Right lobe of liver (tissue), 6 donors: Measurements from ENCODE around the gene PGC. TPM values are rescaled to one million over a fixed set of nuclear protein-coding genes. Genes with fewer than 3 reads are reported as not detected.

ENCODE experiments used
- ATAC-seq, 4 donors: fragments of 200-7000 bp; cut with Tn5 transposase; one replicate each; pipeline ENCODE4 v1.9.1; 2020; ENCODE audit warnings: mild to moderate bottlenecking in 4 of 4, moderate library complexity in 4 of 4
- DNase-seq, 3 donors: peaks; one replicate each; pipeline ENCODE4 v3.0.0-alpha.2; 2020
- H3K27ac ChIP-seq, 3 donors: fragments of 200-600 bp; one replicate each; pipeline ENCODE4 v1.8.0; 2022
- H3K27me3 ChIP-seq, 2 donors: fragments of 200-600 bp; one replicate each; pipeline ENCODE4 v1.8.0; 2022
- H3K36me3 ChIP-seq, 4 donors: fragments of 200-600 bp; sonication (generic) in 1 of 4; one replicate each; pipeline versions ENCODE4 v1.5.1 to v1.8.0; 2017 to 2022; ENCODE audit warnings: control low read depth in 1 of 4
- H3K4me1 ChIP-seq, 4 donors: fragments of 200-600 bp; sonication (generic) in 1 of 4; one replicate each; pipeline versions ENCODE4 v1.5.1 to v1.8.0; 2017 to 2022; ENCODE audit warnings: control low read depth in 1 of 4
- H3K4me3 ChIP-seq, 3 donors: fragments of 200-600 bp; one replicate each; pipeline ENCODE4 v1.8.0; 2022
- H3K9me3 ChIP-seq, 4 donors: fragments of 200-600 bp; sonication (generic) in 1 of 4; one replicate each; pipeline versions ENCODE4 v1.5.1 to v1.8.0; 2017 to 2022; ENCODE audit warnings: control low read depth in 1 of 4
- POLR2A ChIP-seq: fragments of 450-650 bp; IDR thresholded peaks from one replicate; pipeline ENCODE4 v1.6.1; 2017; ENCODE audit warnings: antibody characterized with exemption, mild to moderate bottlenecking
- WGBS: methylation state at CpG from one replicate; pipeline ENCODE4 v1.1.6; 2018; ENCODE audit warnings: low coverage, low lambda C conversion rate; ENCODE audit not compliant: insufficient coverage; ENCODE audit errors: missing lambda C conversion rate; 5-methylcytosine and 5-hydroxymethylcytosine counted together
- intact Hi-C, 2 donors: fragments of 100-400 bp; cut with DNase I; formaldehyde crosslinking; loops; one replicate each; pipeline versions ENCODE4 v1.11.2 to v1.14.1; 2022
- total RNA-seq, 6 experiments: library from RNA; depleted of rRNA in 2 of 6; stranded (reverse); fragments of >200 nt in 2 of 6; fragmentation: NEBNext Ultra II Directional in 3 of 6; extraction: Animal tissue kit (Norgen Biotek cat#: 25700) in 3 of 6; gene quantifications; one replicate each; pipeline versions ENCODE4 v1.1.0 to v1.2.4, GENCODE V29; 2016 to 2023
- TF ChIP-seq, protein P1 (sequence below), 4 donors: fragments of 200-600 bp in 3 of 4; fragments of 450-650 bp in 1 of 4; IDR thresholded peaks; one replicate each; pipeline versions ENCODE4 v1.5.1 to v1.8.0; 2016 to 2022; ENCODE audit warnings: antibody characterized with exemption in 4 of 4, mild to moderate bottlenecking in 2 of 4
- donor health status: DM: no; HTN: yes; CAD: no.
- donor health status: DM: no; HTN: no; CAD: no.
- donor health status: DM: no; HTN: no; CAD: no.
- donor health status: DM: no; HTN: yes; CAD: no.
- donor health status: DM: no; HTN: yes; CAD: no.

Gene PGC
- total RNA-seq, 6 experiments from 2014 or later, result 0.31 TPM; not detected in 5

DNA sequence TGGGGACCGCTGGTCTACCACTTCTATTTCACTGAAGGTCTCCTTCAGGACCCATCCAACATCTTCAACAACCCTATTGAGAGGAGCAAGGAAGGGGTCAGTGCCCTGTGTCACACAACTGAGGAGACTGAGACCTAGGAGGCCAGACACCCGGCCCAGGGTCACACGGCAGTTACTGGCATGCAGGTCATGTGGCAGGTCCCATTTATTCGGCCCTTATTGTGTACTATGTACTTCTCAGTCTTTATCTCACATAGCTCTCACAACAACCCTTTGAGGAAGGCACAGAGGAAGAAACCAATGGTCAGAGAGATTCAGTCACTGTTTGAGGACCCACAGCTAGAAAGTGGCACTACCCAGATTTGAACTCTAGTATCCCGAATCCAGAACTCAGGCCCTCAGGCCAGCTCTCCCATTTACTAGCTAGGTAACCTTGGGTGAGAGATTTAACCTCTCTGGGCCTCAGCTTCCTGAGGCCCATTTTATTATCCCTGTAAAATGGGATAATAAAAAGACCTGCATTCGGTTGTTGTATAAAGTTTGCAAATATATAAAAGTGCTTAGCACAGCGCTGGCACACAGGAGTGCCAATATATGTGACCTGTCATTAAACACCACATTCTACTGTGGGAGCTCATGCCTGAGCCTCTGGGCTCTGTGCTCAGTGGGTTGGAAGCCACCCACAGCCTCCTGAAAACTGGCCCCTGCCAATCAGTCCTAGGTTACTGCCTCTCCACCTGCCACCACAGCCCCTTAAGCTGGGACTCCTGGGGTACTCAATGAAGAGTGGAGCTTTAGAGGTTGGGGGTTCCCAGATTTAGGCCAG, 27.5 kb downstream of the PGC start:
- WGBS, result 72% methylated on average over 5 of the region's 7 CpGs
- no peak for TF ChIP-seq POLR2A
- TF ChIP-seq, protein P1, sequence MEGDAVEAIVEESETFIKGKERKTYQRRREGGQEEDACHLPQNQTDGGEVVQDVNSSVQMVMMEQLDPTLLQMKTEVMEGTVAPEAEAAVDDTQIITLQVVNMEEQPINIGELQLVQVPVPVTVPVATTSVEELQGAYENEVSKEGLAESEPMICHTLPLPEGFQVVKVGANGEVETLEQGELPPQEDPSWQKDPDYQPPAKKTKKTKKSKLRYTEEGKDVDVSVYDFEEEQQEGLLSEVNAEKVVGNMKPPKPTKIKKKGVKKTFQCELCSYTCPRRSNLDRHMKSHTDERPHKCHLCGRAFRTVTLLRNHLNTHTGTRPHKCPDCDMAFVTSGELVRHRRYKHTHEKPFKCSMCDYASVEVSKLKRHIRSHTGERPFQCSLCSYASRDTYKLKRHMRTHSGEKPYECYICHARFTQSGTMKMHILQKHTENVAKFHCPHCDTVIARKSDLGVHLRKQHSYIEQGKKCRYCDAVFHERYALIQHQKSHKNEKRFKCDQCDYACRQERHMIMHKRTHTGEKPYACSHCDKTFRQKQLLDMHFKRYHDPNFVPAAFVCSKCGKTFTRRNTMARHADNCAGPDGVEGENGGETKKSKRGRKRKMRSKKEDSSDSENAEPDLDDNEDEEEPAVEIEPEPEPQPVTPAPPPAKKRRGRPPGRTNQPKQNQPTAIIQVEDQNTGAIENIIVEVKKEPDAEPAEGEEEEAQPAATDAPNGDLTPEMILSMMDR (IDR thresholded peaks at IDR 0.05), result no peak
- ATAC-seq (no peak), DNase-seq (peak in 1 of 3 donors; percentile 22)
- intact Hi-C loops, result no loop called here
- H3K4me1 ChIP-seq, result no peaks in the 10 kb centered on the region
- H3K9me3 ChIP-seq, result no peaks in the 10 kb centered on the region
- no peaks in the 10 kb centered on the region for H3K27me3 ChIP-seq
- no peak overlapping the region for H3K27ac ChIP-seq
- H3K36me3 ChIP-seq, result no peaks in the 10 kb centered on the region
- no peak overlapping the region for H3K4me3 ChIP-seq

DNA sequence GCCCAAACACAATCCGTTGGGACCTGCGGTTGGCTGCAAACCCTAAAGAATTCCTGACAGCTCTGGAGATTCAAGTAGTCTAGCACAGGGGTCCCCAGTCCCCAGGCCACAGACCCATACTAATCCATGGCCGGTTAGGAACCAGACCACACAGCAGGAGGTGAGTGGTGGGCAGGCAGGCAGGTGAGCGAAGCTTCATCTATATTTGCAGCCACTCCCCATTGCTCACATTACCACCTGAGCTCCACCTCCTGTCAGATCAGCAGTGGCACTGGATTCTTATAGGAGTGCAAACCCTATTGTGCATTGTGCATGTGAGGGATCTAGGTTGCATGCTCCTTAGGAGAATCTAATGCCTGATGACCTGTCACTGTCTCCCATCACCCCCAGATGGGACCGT, 28.4 kb downstream of the PGC start:
- Histone ChIP-seq H3K4me3 (no peak overlapping the region), H3K36me3 (no peaks in the 10 kb centered on the region), H3K9me3 (no peaks in the 10 kb centered on the region), H3K27me3 (no peaks in the 10 kb centered on the region), H3K27ac (no peak overlapping the region), H3K4me1 (no peaks in the 10 kb centered on the region)
- intact Hi-C loops, result no loop called here
- TF ChIP-seq POLR2A, result no peak
- TF ChIP-seq, protein P1 (IDR thresholded peaks at IDR 0.05), result no peak
- ATAC-seq (no peak), DNase-seq (peak in 1 of 3 donors; percentile 7)
- 96% methylated on average over 3 of the region's 5 CpGs for WGBS

DNA sequence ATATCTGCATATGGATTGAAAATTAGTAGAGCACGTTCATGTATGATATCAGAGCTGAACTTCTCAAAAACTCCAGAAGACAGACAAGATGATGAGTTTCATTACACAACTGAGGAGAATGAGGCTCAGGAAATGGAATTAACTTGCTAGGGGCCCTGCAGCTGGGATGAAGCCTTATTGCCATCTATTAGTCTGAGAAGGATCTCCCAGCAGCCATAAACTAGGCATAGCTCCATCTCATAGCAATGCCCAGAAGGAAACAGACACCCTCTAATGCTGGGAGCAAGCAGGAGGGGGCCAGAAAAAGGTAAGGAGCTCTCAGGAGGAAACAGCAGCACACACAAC, 29.8 kb downstream of the PGC start:
- no peak for DNase-seq
- Histone ChIP-seq H3K9me3 (no peaks in the 10 kb centered on the region), H3K4me3 (no peak overlapping the region), H3K36me3 (no peaks in the 10 kb centered on the region), H3K27ac (no peak overlapping the region), H3K4me1 (peaks cover 0 to 14% (median 7%) of the 10 kb centered on the region in 4 donors), H3K27me3 (no peaks in the 10 kb centered on the region)
- no peak for ATAC-seq
- TF ChIP-seq, protein P1 (IDR thresholded peaks at IDR 0.05), result no peak
- TF ChIP-seq POLR2A, result no peak
- WGBS, result 75% methylated on average over 1 of the region's 1 CpG
- intact Hi-C loops, result no loop called here

DNA sequence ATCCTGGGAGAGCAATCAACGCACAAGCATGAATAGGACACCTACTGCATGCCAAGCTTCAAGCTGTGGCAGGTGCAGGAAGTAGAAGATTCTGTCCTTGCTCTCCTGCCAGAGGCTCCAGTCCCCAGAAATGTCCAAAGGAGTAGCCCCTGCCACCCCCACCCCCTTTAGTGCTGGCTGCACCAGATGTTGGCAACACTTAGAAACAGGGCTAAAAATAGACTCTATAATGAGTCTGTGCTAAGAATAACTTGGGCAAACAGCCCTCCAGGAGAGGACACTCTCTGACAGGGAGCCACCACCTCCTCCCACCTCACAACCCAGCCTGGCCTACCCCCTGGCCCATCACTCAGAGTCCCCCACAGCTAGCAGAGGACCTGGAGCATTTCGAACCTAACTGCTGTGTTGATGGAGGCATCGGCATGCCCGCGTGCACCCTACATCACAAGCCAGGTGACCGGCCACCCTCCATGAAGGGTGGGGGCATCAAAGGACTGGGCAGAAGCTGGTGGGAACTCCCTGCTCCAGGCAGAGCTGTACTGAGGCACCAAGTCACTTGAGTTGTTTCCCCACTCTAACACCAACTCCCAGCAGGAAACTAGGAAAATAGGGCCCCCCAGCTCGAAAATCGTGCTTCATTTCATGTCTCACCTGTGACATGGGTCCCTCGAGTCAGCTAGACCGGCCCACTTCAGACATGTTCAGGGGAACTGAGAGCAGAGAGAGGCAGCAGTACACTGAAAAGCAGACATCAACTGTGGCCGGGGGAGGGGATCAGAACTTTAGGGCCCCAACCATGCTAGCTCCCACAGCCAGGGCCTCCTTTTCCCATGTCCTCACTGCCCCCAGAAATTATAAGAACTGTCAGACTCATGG, 30.4 kb downstream of the PGC start:
- Histone ChIP-seq H3K4me1 (peaks cover 0 to 21% (median 10%) of the 10 kb centered on the region in 4 donors), H3K9me3 (no peaks in the 10 kb centered on the region), H3K27me3 (no peaks in the 10 kb centered on the region), H3K27ac (no peak overlapping the region), H3K36me3 (no peaks in the 10 kb centered on the region), H3K4me3 (no peak overlapping the region)
- TF ChIP-seq, protein P1 (IDR thresholded peaks at IDR 0.05), result no peak
- TF ChIP-seq POLR2A, result no peak
- intact Hi-C loops, result no loop called here
- DNase-seq (peak in 1 of 3 donors; percentile 22), ATAC-seq (no peak)
- 92% methylated on average over 2 of the region's 11 CpGs for WGBS
